Panc1 (cell line): ENCODE data around the gene RSU1. TPM values are rescaled to one million over a fixed set of nuclear protein-coding genes. Genes with fewer than 3 reads are reported as not detected.

ENCODE experiments used
- ATAC-seq: fragments of 200-7000 bp; cut with Tn5 transposase; 2 replicates; pipeline ENCODE4 v1.9.1; 2020; ENCODE audit warnings: mild to moderate bottlenecking, moderate library complexity
- BruUV-seq: library from RNA; stranded (reverse); fragments of 400-500 nt; replicated peaks from 2 replicates; lab custom pipeline; 2021; lab: Mats Ljungman, UMichigan
- CTCF ChIA-PET: fragments of 300-600 bp; sonication (Branson Sonifier 250); formaldehyde crosslinking; loops from one replicate; lab custom pipeline; 2022; ENCODE audit warnings: antibody characterized with exemption; lab: Charles Lee
- POLR2A ChIA-PET: fragments of 300-600 bp; sonication (Branson Sonifier 250); formaldehyde crosslinking; loops from one replicate; lab custom pipeline; 2022; ENCODE audit warnings: antibody characterized with exemption; lab: Charles Lee
- DNase-seq: peaks from one replicate; pipeline ENCODE4 v3.0.0-alpha.2; 2010; ENCODE audit warnings: low read depth, low spot score
- H3K27ac ChIP-seq: 2 replicates; pipeline ENCODE4 v1.5.1; 2011; ENCODE audit warnings: mild to moderate bottlenecking, low read length, inconsistent platforms
- H3K27me3 ChIP-seq: fragments of 200-500 bp; sonication (Bioruptor generic); 2 replicates; pipeline ENCODE4 v1.6.0; 2014; ENCODE audit warnings: low read length, inconsistent platforms; ENCODE audit not compliant: control insufficient read depth, insufficient read depth
- H3K36me3 ChIP-seq: fragments of 200-500 bp; sonication (Bioruptor generic); 2 replicates; pipeline ENCODE4 v1.5.1; 2014; ENCODE audit warnings: inconsistent platforms, mild to moderate bottlenecking, low read length, moderate library complexity; ENCODE audit not compliant: control insufficient read depth, insufficient read depth
- H3K4me1 ChIP-seq: 2 replicates; pipeline ENCODE4 v1.5.1; 2011; ENCODE audit warnings: inconsistent platforms, mild to moderate bottlenecking, low read length, moderate library complexity; ENCODE audit not compliant: control insufficient read depth, insufficient read depth
- H3K4me3 ChIP-seq, 2 experiments: 2 replicates each; pipeline ENCODE4 v1.5.1; 2011 to 2012; ENCODE audit warnings: low read depth in 2 of 2, low read length in 2 of 2, mild to moderate bottlenecking in 2 of 2, inconsistent platforms in 1 of 2, moderate library complexity in 1 of 2
- H3K9me3 ChIP-seq: fragments of 200-500 bp; sonication (Bioruptor generic); 2 replicates; pipeline ENCODE4 v1.5.1; 2014; ENCODE audit warnings: low read depth, mild to moderate bottlenecking, inconsistent platforms, low read length, moderate library complexity; ENCODE audit not compliant: control insufficient read depth, insufficient read depth
- CTCF ChIP-seq: fragments of 450-650 bp; IDR thresholded peaks from 2 replicates; pipeline ENCODE4 v1.5.1; 2017; ENCODE audit warnings: mild to moderate bottlenecking
- POLR2AphosphoS5 ChIP-seq: IDR thresholded peaks from 2 replicates; pipeline ENCODE4 v1.6.1; 2012; ENCODE audit warnings: mild to moderate bottlenecking, low read depth, low read length, moderate library complexity
- REST ChIP-seq, 2 experiments: IDR thresholded peaks; 2 replicates each; pipeline ENCODE4 v1.6.1; 2011 to 2012; ENCODE audit warnings: low read depth in 2 of 2, control low read depth in 1 of 2, low read length in 1 of 2, mild to moderate bottlenecking in 1 of 2, moderate library complexity in 1 of 2; ENCODE audit not compliant: insufficient read depth in 1 of 2
- SIN3A ChIP-seq: IDR thresholded peaks from 2 replicates; pipeline ENCODE4 v1.6.1; 2012; ENCODE audit warnings: low read depth, mild to moderate bottlenecking, low read length, moderate library complexity, borderline replicate concordance; ENCODE audit not compliant: insufficient read depth
- TCF7L2 ChIP-seq: IDR thresholded peaks from 2 replicates; pipeline ENCODE4 v1.6.1; 2011; ENCODE audit warnings: mild to moderate bottlenecking, low read depth, low read length, inconsistent platforms
- in situ Hi-C: cut with HindIII; loops from 2 replicates; pipeline ENCODE4 v1.10.0; 2016; ENCODE audit warnings: low sequenced_read_pairs, low pct_unique_long_range_greater_than_20kb
- intact Hi-C: fragments of 100-400 bp; cut with micrococcal nuclease; formaldehyde crosslinking; loops from one replicate; pipeline ENCODE4 v1.10.0; 2022; ENCODE audit not compliant: unreplicated experiment
- total RNA-seq: library from RNA; stranded (reverse); gene quantifications from one replicate; pipeline ENCODE4 v1.2.1, GENCODE V29; 2021; ENCODE audit not compliant: unreplicated experiment

RSU1 gene
- total RNA-seq, 1 experiment from 2014 or later: 55.6 TPM

- no peak for ATAC-seq
- H3K27ac ChIP-seq: no peak overlapping the region
- in situ Hi-C loops (no loop called here), intact Hi-C loops (no loop called here)
- CTCF ChIA-PET: interaction anchor here (0.5 kb wide), 1 partner anchor 11 kb away, joined by 3 read pairs; no protein-coding TSS in a partner anchor
- no peaks in the 10 kb centered on the region for H3K9me3 ChIP-seq
- no peak for DNase-seq
- no peaks in the 10 kb centered on the region for H3K27me3 ChIP-seq
- POLR2A ChIA-PET: no interaction called here
- no peaks in the 10 kb centered on the region for H3K36me3 ChIP-seq
- TF ChIP-seq REST (IDR thresholded peaks at IDR 0.05; ENCODE audit: insufficient read depth in 1 of 2, low read depth in 2 of 2, low read length in 1 of 2) (no peak), CTCF (no peak), POLR2AphosphoS5 (no peak), TCF7L2 (no peak), SIN3A (no peak)
- no peaks in the 10 kb centered on the region for H3K4me1 ChIP-seq
- no TSS peak for BruUV-seq
- H3K4me3 ChIP-seq: no peak overlapping the region
Measured at GRCh38 chr10:16792675-16793074, 24.5 kb downstream of the RSU1 start.

GRCh38 chr10:16789765-16790164 lies 27.5 kb downstream of the RSU1 start:
- no TSS peak for BruUV-seq
- POLR2A ChIA-PET: no interaction called here

GRCh38 chr10:16789261-16789660 lies 28.0 kb downstream of the RSU1 start:
- no peak for ATAC-seq
- TF ChIP-seq TCF7L2 (no peak), SIN3A (no peak), CTCF (no peak), POLR2AphosphoS5 (no peak), REST (IDR thresholded peaks at IDR 0.05; ENCODE audit: insufficient read depth in 1 of 2, low read depth in 2 of 2, low read length in 1 of 2) (no peak)
- ChIA-PET CTCF (no interaction called here), POLR2A (no interaction called here)
- H3K4me3 ChIP-seq: no peak overlapping the region
- no peaks in the 10 kb centered on the region for H3K9me3 ChIP-seq
- no TSS peak for BruUV-seq
- H3K36me3 ChIP-seq: no peaks in the 10 kb centered on the region
- no peaks in the 10 kb centered on the region for H3K4me1 ChIP-seq
- no peak for DNase-seq
- no peak overlapping the region for H3K27ac ChIP-seq
- H3K27me3 ChIP-seq: no peaks in the 10 kb centered on the region
- in situ Hi-C loops: no loop called here
- intact Hi-C loops: no loop called here

More at GRCh38 chr10:16789765-16790164, 27.5 kb downstream of the RSU1 start:
- in situ Hi-C loops (no loop called here), intact Hi-C loops (no loop called here)
- TF ChIP-seq SIN3A: no peak
- no peak for TF ChIP-seq TCF7L2
- Histone ChIP-seq H3K27ac (no peak overlapping the region), H3K4me1 (no peaks in the 10 kb centered on the region), H3K4me3 (no peak overlapping the region), H3K9me3 (no peaks in the 10 kb centered on the region), H3K27me3 (no peaks in the 10 kb centered on the region), H3K36me3 (no peaks in the 10 kb centered on the region)
- DNase-seq (no peak), ATAC-seq (no peak)
- CTCF ChIA-PET: no interaction called here
